GM20431 (cell line): ENCODE results near the gene ITGAE.

ENCODE experiments used
- in situ Hi-C: fragments of 300-500 bp; cut with MseI, MboI; formaldehyde crosslinking; loops from one replicate; pipeline ENCODE4 v1.15.0; 2020; ENCODE audit warnings: low sequenced_read_pairs; ENCODE audit not compliant: unreplicated experiment

The ITGAE gene

GRCh38 chr17:3681565-3681964, 119.4 kb downstream of the ITGAE start:
- in situ Hi-C loops: no loop called here

DNA sequence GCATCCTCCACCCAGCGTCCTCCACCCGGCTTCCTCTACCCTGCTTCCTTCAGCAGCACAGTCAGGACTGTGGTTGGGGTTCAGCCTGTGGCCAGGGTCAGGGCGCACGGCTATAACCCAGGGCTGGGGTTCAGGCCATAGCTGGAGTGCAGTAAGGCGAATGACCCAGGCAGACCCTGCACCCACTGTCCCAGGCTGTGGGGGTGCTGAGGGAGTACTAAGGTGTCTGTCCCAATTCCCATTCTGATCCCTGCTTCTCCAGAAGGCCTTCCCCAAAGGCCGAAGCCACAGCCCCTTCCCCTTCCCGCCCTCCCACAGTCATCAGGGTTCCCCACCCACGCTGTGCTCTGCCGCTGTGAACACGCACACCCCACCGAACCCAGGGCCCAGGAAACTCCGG, 119.9 kb downstream of the ITGAE start:
- in situ Hi-C loops: no loop called here

DNA sequence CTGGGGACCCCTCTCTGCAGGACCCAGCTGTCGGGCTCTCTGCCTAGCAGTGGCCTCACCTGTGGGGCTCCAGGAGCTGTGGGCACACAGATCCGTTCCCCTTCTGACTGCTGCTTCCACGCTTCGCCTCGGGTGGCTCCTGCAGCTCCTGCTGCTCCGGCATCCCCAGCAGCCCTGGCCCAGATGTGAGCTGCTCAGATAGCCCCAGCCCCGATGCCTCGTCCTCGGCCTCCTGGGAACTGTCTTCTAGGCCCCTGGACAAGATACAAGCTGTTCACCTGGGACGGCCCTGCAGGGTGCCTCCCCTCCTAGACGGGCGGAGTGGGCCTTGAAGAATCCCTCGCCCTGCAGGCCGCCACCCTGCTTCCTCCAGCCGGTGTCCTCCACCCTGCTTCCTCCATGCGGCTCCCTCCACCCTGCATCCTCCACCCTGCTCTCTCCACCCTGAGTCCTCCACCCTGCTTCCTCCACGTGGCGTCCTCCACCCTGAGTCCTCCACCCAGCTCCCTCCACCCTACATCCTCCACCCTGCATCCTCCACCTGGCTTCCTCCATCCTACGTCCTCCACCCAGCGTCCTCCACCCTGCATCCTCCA, 121.4 kb downstream of the ITGAE start:
- in situ Hi-C loops: loop anchor here (10.0 kb wide), 1 partner anchor 55 kb away; no protein-coding TSS in a partner anchor

GRCh38 chr17:3678821-3679530, 122.0 kb downstream of the ITGAE start:
- in situ Hi-C loops: loop anchor here (10.0 kb wide), 1 partner anchor 56 kb away; no protein-coding TSS in a partner anchor

- in situ Hi-C loops: loop anchor here (10.0 kb wide), 1 partner anchor 57 kb away; no protein-coding TSS in a partner anchor
These were observed 122.7 kb downstream of the ITGAE start for GRCh38 chr17:3678095-3678820.

DNA sequence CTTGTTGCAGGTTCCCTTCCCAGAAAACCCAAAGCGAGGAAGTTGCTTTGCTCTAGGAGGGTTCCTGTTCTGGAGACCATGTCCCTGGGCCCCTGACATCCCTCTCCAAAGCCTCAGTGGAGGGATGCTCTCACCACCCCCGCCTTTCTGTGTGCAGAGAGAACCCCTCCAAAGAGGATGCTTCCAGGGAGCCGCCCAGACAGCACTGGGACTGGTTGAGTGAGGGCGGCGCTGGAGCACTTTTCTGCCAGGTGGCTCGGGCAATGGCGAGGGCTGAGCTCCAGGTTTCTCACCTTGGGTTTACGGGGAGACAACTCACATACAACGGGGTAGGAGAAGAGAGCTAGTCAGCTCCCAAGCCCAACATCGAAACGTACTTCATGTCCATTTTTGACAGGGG, 125.1 kb downstream of the ITGAE start:
- in situ Hi-C loops: loop anchor here (10.0 kb wide), 1 partner anchor 59 kb away; no protein-coding TSS in a partner anchor

- in situ Hi-C loops: loop anchor here (10.0 kb wide), 1 partner anchor 62 kb away; no protein-coding TSS in a partner anchor
These were observed 128.4 kb downstream of the ITGAE start for GRCh38 chr17:3672571-3672970.

DNA sequence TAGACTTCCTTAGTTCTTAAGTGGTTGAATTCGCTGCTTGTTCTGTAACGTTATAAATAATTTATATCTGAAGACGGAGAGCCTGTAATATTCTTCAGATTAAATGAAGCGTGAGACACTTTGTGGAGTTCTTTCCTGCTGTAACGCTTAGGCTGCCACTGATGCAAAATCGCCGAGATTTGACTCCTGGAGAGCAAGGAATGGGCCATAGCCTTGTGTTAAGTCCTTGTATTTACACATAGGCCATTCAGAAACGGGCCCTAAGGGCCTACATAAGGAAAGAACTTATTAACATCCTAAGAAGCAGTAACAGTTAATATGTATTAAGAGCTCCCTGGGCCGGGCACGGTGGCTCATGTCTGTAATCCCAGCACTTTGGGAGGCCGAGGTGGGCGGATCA, 131.4 kb downstream of the ITGAE start:
- in situ Hi-C loops: no loop called here

- in situ Hi-C loops: no loop called here
These were observed 132.0 kb downstream of the ITGAE start for GRCh38 chr17:3669085-3669347.

- in situ Hi-C loops: no loop called here
These were observed 132.5 kb downstream of the ITGAE start, which contains the start of the genes EMC6 and TAX1BP3 for GRCh38 chr17:3668279-3669084. Gene EMC6, plus strand, starts transcription at chr17:3668812. Its CDS starts 335 bp downstream, at chr17:3669147. Gene TAX1BP3, minus strand, starts transcription at chr17:3668578. Its CDS starts 52 bp downstream, at chr17:3668526.

GRCh38 chr17:3667366-3668278, 133.4 kb downstream of the ITGAE start:
- in situ Hi-C loops: no loop called here

GRCh38 chr17:3666516-3666915, 134.5 kb downstream of the ITGAE start:
- in situ Hi-C loops: no loop called here

DNA sequence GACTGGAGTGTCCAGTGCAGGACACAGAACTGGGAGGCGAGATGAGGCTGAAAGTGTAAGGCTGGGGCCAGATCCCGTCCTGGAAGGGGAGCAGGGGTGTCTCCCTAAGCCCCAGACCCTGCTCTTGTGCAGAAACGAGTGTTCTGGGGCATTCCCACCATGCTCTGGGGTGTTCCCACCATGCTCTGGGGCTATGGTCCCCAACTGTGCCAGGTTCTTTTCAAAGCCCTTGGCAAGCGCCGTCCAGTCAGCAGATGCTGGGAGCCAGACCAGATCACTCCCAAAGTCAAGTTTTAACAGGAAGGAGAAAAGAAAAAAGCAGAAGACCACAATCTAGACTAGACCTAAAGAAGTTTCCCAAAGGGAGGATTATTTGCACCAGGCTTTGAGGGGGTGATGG, 135.2 kb downstream of the ITGAE start:
- in situ Hi-C loops: no loop called here
